Smooth muscle cell (in vitro differentiated cells): ENCODE measurements around the gene COX4I1. TPM values are rescaled to one million over a fixed set of nuclear protein-coding genes. Genes with fewer than 3 reads are reported as not detected.

ENCODE experiments used
- DNase-seq: peaks from one replicate; lab custom pipeline; 2025; ENCODE audit not compliant: unreplicated experiment; lab: John Stamatoyannopoulos, UW
- H2AFZ ChIP-seq: fragments of 200-600 bp; sonication (generic); 2 replicates; pipeline ENCODE4 v1.6.0; 2016; ENCODE audit warnings: antibody characterized with exemption, low read depth, mild to moderate bottlenecking
- H3F3A ChIP-seq: fragments of 200-600 bp; sonication (generic); 2 replicates; pipeline ENCODE4 v1.6.0; 2017; ENCODE audit warnings: antibody characterized with exemption, low read depth
- H3K27ac ChIP-seq: fragments of 200-600 bp; sonication (generic); 2 replicates; pipeline ENCODE4 v1.5.1; 2016; ENCODE audit warnings: low read depth, mild to moderate bottlenecking
- H3K27me3 ChIP-seq: fragments of 200-600 bp; sonication (generic); 2 replicates; pipeline ENCODE4 v1.6.1; 2016; ENCODE audit warnings: low read depth, mild to moderate bottlenecking
- H3K36me3 ChIP-seq: fragments of 200-600 bp; sonication (generic); 2 replicates; pipeline ENCODE4 v1.5.1; 2016; ENCODE audit warnings: low read depth
- H3K4me1 ChIP-seq: fragments of 200-600 bp; sonication (generic); 2 replicates; pipeline ENCODE4 v1.5.1; 2016; ENCODE audit warnings: low read depth
- H3K4me2 ChIP-seq: fragments of 200-600 bp; sonication (generic); 2 replicates; pipeline ENCODE4 v1.6.0; 2016; ENCODE audit warnings: mild to moderate bottlenecking
- H3K4me3 ChIP-seq: fragments of 200-600 bp; sonication (generic); 2 replicates; pipeline ENCODE4 v1.5.1; 2016; ENCODE audit warnings: mild to moderate bottlenecking
- H3K79me2 ChIP-seq: fragments of 200-600 bp; sonication (generic); 2 replicates; pipeline ENCODE4 v1.6.0; 2016; ENCODE audit warnings: low read depth, mild to moderate bottlenecking
- H3K9ac ChIP-seq: fragments of 200-600 bp; sonication (generic); 2 replicates; pipeline ENCODE4 v1.6.0; 2016; ENCODE audit warnings: low read depth
- H3K9me3 ChIP-seq: fragments of 200-600 bp; sonication (generic); replicated peaks from 2 replicates; pipeline ENCODE4 v1.5.1; 2016; ENCODE audit warnings: low read depth
- H4K20me1 ChIP-seq: fragments of 200-600 bp; sonication (generic); 2 replicates; pipeline ENCODE4 v1.6.0; 2016; ENCODE audit warnings: low read depth
- WGBS: methylation state at CpG from one replicate; pipeline ENCODE4 v1.1.7; 2016; ENCODE audit warnings: low lambda C conversion rate; 5-methylcytosine and 5-hydroxymethylcytosine counted together
- polyA plus RNA-seq: library from polyadenylated mRNA; unstranded; fragments of >200 nt; fragmentation: Nextera tagmentation; extraction: Ambion mirVana; gene quantifications from 2 replicates; pipeline ENCODE4 v1.2.1, GENCODE V29; 2016
- total RNA-seq: library from RNA; depleted of rRNA; stranded (reverse); fragments of >200 nt; gene quantifications from 2 replicates; pipeline ENCODE4 v1.2.3, GENCODE V29; 2014
- TF ChIP-seq, protein P1 (sequence below): fragments of 200-600 bp; sonication (generic); IDR thresholded peaks from 2 replicates; pipeline ENCODE4 v1.5.1; 2017; ENCODE audit warnings: borderline replicate concordance, mild to moderate bottlenecking, antibody characterized with exemption; ENCODE audit not compliant: insufficient read depth, poor library complexity, severe bottlenecking

The COX4I1 gene
- total and polyA plus RNA-seq, 2 experiments from 2014 or later, result 342 to 612 TPM

DNA sequence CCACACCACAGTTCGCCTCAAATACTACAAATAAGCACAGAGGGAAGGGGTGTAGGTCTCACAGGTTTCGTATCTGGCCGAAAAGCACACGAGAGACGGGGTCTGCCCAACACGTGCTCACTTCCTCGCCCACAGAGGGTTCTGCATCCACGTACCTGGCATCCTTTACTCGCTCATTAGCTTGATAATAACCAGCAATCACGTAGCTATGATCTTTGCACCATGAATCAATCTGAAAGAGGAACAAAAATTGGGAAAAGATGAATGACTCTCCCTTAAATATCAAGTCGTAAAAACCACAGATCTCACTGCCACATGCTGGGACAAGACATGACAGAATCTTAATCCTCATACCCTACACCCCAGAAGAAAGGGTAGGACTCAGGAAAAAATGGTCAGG, 10.7 kb upstream of the COX4I1 start:
- no peak overlapping the region for H3K9ac ChIP-seq
- no peaks in the 10 kb centered on the region for H3K27me3 ChIP-seq
- no peak overlapping the region for H3K4me2 ChIP-seq
- peaks cover 60% of the 10 kb centered on the region for H3K79me2 ChIP-seq
- H3K9me3 ChIP-seq, result no peaks in the 10 kb centered on the region
- H4K20me1 ChIP-seq, result peaks cover 94% of the 10 kb centered on the region
- H3K4me3 ChIP-seq, result no peak overlapping the region
- H3K36me3 ChIP-seq, result peaks cover 11% of the 10 kb centered on the region
- H3K4me1 ChIP-seq, result no peaks in the 10 kb centered on the region
- 97% methylated on average over 11 of the region's 11 CpGs for WGBS
- no peak for DNase-seq
- H3F3A ChIP-seq, result no peaks in the 10 kb centered on the region
- H2AFZ ChIP-seq, result no peak overlapping the region
- no peak overlapping the region for H3K27ac ChIP-seq
- TF ChIP-seq, protein P1, sequence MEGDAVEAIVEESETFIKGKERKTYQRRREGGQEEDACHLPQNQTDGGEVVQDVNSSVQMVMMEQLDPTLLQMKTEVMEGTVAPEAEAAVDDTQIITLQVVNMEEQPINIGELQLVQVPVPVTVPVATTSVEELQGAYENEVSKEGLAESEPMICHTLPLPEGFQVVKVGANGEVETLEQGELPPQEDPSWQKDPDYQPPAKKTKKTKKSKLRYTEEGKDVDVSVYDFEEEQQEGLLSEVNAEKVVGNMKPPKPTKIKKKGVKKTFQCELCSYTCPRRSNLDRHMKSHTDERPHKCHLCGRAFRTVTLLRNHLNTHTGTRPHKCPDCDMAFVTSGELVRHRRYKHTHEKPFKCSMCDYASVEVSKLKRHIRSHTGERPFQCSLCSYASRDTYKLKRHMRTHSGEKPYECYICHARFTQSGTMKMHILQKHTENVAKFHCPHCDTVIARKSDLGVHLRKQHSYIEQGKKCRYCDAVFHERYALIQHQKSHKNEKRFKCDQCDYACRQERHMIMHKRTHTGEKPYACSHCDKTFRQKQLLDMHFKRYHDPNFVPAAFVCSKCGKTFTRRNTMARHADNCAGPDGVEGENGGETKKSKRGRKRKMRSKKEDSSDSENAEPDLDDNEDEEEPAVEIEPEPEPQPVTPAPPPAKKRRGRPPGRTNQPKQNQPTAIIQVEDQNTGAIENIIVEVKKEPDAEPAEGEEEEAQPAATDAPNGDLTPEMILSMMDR, result no peak

DNA sequence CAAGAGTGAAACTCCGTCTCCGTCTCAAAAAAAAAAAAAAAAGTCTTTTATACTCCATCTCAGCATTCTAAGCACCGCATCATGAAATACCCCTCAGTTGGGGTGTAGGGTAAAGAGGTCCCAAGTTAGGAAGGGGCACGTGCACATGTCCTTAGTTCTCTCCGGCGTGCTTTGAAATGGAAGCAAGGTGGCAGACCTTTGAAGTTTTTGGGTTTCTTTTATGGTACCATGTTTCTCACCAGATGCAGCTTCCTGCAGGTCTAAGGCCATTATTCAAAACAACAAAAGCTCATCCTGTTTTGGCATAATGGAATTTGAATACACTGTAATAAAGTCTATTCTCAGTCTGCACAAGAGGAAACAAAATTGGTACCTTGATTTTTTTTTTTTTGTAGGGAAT, 9.7 kb upstream of the COX4I1 start:
- Histone ChIP-seq H2AFZ (no peak overlapping the region), H3K4me1 (no peaks in the 10 kb centered on the region), H3K27me3 (no peaks in the 10 kb centered on the region), H3K9me3 (no peaks in the 10 kb centered on the region), H4K20me1 (peaks cover 95% of the 10 kb centered on the region), H3K36me3 (peaks cover 11% of the 10 kb centered on the region), H3K9ac (no peak overlapping the region), H3K79me2 (peaks cover 69% of the 10 kb centered on the region), H3K27ac (no peak overlapping the region), H3F3A (no peaks in the 10 kb centered on the region), H3K4me3 (no peak overlapping the region), H3K4me2 (no peak overlapping the region)
- 95% methylated on average over 6 of the region's 6 CpGs for WGBS
- TF ChIP-seq, protein P1, result no peak
- no peak for DNase-seq

DNA sequence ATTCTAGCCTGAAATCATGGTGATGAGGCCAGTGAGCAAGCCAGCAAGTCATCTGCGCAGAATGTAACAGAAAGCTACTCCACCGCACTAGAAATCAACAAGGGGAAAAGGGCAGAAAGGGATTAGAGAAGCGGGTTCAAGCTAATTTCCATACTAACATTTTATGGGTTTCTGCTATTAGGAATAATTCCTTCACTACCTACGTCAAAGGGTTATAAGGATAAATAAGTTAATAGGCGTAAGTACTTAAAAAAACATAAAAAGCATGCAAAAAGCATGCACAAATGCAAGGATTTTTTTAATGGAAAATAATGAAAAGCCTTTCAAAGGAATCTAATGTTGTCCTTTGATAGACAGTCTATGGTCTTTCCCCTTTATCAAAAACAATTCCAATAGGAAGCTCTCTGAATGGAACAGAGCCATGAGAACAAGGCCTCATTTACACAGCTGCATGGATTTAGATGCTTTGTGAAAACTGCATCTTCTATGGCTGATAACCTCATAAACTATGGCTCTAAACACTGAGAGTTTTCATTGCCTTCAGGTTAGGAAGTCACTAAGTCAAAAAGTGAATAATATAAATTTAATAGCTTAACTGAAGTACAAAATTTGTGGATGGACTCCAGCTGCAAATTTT, 5.7 kb upstream of the COX4I1 start:
- Histone ChIP-seq H3F3A (no peaks in the 10 kb centered on the region), H4K20me1 (peaks cover 93% of the 10 kb centered on the region), H2AFZ (no peak overlapping the region), H3K27me3 (no peaks in the 10 kb centered on the region), H3K4me1 (peaks cover 11% of the 10 kb centered on the region), H3K9me3 (no peaks in the 10 kb centered on the region), H3K36me3 (peaks cover 11% of the 10 kb centered on the region), H3K4me2 (no peak overlapping the region), H3K4me3 (no peak overlapping the region), H3K9ac (no peak overlapping the region), H3K79me2 (peaks cover 93% of the 10 kb centered on the region), H3K27ac (no peak overlapping the region)
- TF ChIP-seq, protein P1, result no peak
- WGBS, result 96% methylated on average over 5 of the region's 5 CpGs
- DNase-seq, result no peak

DNA sequence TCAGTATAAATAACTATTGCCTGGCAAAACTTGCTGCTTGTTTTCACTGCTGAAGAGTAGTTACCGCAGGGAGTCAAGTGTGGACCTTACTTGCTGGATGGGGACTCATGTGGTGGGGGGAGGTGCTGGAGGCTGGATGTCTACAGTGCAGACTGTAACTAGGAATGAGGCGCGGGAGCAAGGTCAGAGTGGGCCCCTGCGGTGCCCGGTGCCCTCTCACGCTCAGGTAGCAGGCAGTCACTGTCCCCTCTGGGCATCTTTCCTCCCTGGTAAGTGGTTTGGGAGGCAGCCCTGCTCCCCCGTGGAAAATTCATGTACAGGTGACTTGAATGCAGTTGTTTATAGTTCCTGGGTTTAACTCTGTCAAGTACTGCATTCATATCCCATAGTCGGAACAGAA, 4.8 kb upstream of the COX4I1 start:
- H3K27ac ChIP-seq, result no peak overlapping the region
- 95% methylated on average over 8 of the region's 8 CpGs for WGBS
- no peak overlapping the region for H3K9ac ChIP-seq
- H3K4me2 ChIP-seq, result no peak overlapping the region
- no peaks in the 10 kb centered on the region for H3K9me3 ChIP-seq
- H4K20me1 ChIP-seq, result peaks cover 84% of the 10 kb centered on the region
- H2AFZ ChIP-seq, result no peak overlapping the region
- peaks cover 11% of the 10 kb centered on the region for H3K4me1 ChIP-seq
- TF ChIP-seq, protein P1, result no peak
- no peaks in the 10 kb centered on the region for H3F3A ChIP-seq
- H3K27me3 ChIP-seq, result no peaks in the 10 kb centered on the region
- peaks cover 97% of the 10 kb centered on the region for H3K79me2 ChIP-seq
- H3K36me3 ChIP-seq, result peaks cover 11% of the 10 kb centered on the region
- H3K4me3 ChIP-seq, result no peak overlapping the region
- DNase-seq, result no peak
